Left lung (tissue), 10 donors: ENCODE measurements around the gene DHCR24. TPM values are rescaled to one million over a fixed set of nuclear protein-coding genes. Genes with fewer than 3 reads are reported as not detected.

ENCODE experiments used
- ATAC-seq: fragments of 200-7000 bp; cut with Tn5 transposase; one replicate; pipeline ENCODE4 v1.9.1; 2020; ENCODE audit warnings: moderate library complexity
- DNase-seq, 4 donors: peaks; one replicate each; pipeline ENCODE4 v3.0.0-alpha.2; 2013 to 2020
- H3K27ac ChIP-seq, 2 donors: fragments of 200-600 bp; sonication (generic) in 1 of 2; one replicate each; pipeline versions ENCODE4 v1.5.0 to v1.8.0; 2020 to 2021
- H3K27me3 ChIP-seq, 2 donors: fragments of 200-600 bp; sonication (generic) in 1 of 2; one replicate each; pipeline versions ENCODE4 v1.5.0 to v1.8.0; 2020 to 2021
- H3K36me3 ChIP-seq, 2 donors: fragments of 200-600 bp; sonication (generic) in 1 of 2; one replicate each; pipeline versions ENCODE4 v1.5.0 to v1.8.0; 2020 to 2021
- H3K4me1 ChIP-seq, 2 donors: fragments of 200-600 bp; one replicate each; pipeline ENCODE4 v1.8.0; 2021
- H3K4me3 ChIP-seq, 2 donors: fragments of 200-600 bp; sonication (generic) in 1 of 2; one replicate each; pipeline versions ENCODE4 v1.5.0 to v1.8.0; 2020 to 2021; ENCODE audit warnings: mild to moderate bottlenecking in 1 of 2
- H3K9me3 ChIP-seq, 2 donors: fragments of 200-600 bp; sonication (generic) in 1 of 2; one replicate each; pipeline versions ENCODE4 v1.5.0 to v1.8.0; 2020 to 2021
- CTCF ChIP-seq, 2 donors: fragments of 200-600 bp; sonication (generic) in 1 of 2; IDR thresholded peaks; one replicate each; pipeline versions ENCODE4 v1.5.0 to v1.8.0; 2021; ENCODE audit warnings: antibody characterized with exemption in 2 of 2
- intact Hi-C, 2 donors: fragments of 100-400 bp; cut with DNase I; formaldehyde crosslinking; loops; one replicate each; pipeline versions ENCODE4 v1.11.2 to v1.14.2; 2022
- polyA plus RNA-seq, 6 donors: library from polyadenylated mRNA; unstranded; fragments of 120-200 nt; gene quantifications; one replicate each; pipeline ENCODE4 v1.2.1, GENCODE V29; 2013; ENCODE audit not compliant: insufficient read length in 6 of 6
- total RNA-seq, 2 donors: library from RNA; stranded (reverse); fragmentation: NEBNext Ultra II Directional; extraction: Animal tissue kit (Norgen Biotek cat#: 25700); gene quantifications; one replicate each; pipeline ENCODE4 v1.2.1, GENCODE V29; 2021
- donor health status: DM: no; HTN: yes; CAD: no.
- donor health status: DM: no; HTN: no; CAD: no.

The DHCR24 gene
- total and polyA plus RNA-seq, 8 donors: 30.1 to 741 (median 51.2) TPM

- Histone ChIP-seq H3K27me3 (no peaks in the 10 kb centered on the region), H3K4me3 (no peak overlapping the region), H3K36me3 (no peaks in the 10 kb centered on the region), H3K27ac (no peak overlapping the region), H3K9me3 (no peaks in the 10 kb centered on the region), H3K4me1 (no peaks in the 10 kb centered on the region)
- intact Hi-C loops: loop anchor here in 1 of 2 donors (10.0 kb wide), 1 partner anchor 135 kb away; no protein-coding TSS in a partner anchor
- ATAC-seq: no peak
- peak in 1 of 4 donors; percentile 15 for DNase-seq
- no peak for TF ChIP-seq CTCF (IDR thresholded peaks at IDR 0.05)
Measured at GRCh38 chr1:54809496-54810074, 77.4 kb downstream of the DHCR24 start.

GRCh38 chr1:54808443-54809207, 78.4 kb downstream of the DHCR24 start:
- TF ChIP-seq CTCF (IDR thresholded peaks at IDR 0.05): no peak
- ATAC-seq: no peak
- no peak overlapping the region for H3K27ac ChIP-seq
- H3K36me3 ChIP-seq: no peaks in the 10 kb centered on the region
- no peaks in the 10 kb centered on the region for H3K4me1 ChIP-seq
- intact Hi-C loops: no loop called here
- H3K27me3 ChIP-seq: no peaks in the 10 kb centered on the region
- H3K4me3 ChIP-seq: no peak overlapping the region
- DNase-seq: peak in 1 of 4 donors; percentile 23
- no peaks in the 10 kb centered on the region for H3K9me3 ChIP-seq

- H3K36me3 ChIP-seq: no peaks in the 10 kb centered on the region
- H3K27me3 ChIP-seq: peaks cover 0 to 2% of the 10 kb centered on the region in 2 donors
- H3K4me3 ChIP-seq: no peak overlapping the region
- TF ChIP-seq CTCF (IDR thresholded peaks at IDR 0.05): no peak
- no peaks in the 10 kb centered on the region for H3K9me3 ChIP-seq
- ATAC-seq (no peak), DNase-seq (peak in 1 of 4 donors; percentile 14)
- no peaks in the 10 kb centered on the region for H3K4me1 ChIP-seq
- intact Hi-C loops: no loop called here
- no peak overlapping the region for H3K27ac ChIP-seq
Measured at GRCh38 chr1:54807756-54808155, 79.2 kb downstream of the DHCR24 start.

GRCh38 chr1:54806931-54807611, 79.9 kb downstream of the DHCR24 start:
- no peak overlapping the region for H3K27ac ChIP-seq
- ATAC-seq: peak; percentile 33
- peak in 1 of 4 donors; percentile 33 for DNase-seq
- H3K9me3 ChIP-seq: no peaks in the 10 kb centered on the region
- H3K36me3 ChIP-seq: no peaks in the 10 kb centered on the region
- intact Hi-C loops: no loop called here
- TF ChIP-seq CTCF (IDR thresholded peaks at IDR 0.05): no peak
- H3K4me1 ChIP-seq: no peaks in the 10 kb centered on the region
- no peak overlapping the region for H3K4me3 ChIP-seq
- peaks cover 0 to 9% of the 10 kb centered on the region in 2 donors for H3K27me3 ChIP-seq

GRCh38 chr1:54805981-54806381, 81.0 kb downstream of the DHCR24 start:
- H3K4me3 ChIP-seq: no peak overlapping the region
- no peak for TF ChIP-seq CTCF (IDR thresholded peaks at IDR 0.05)
- H3K27ac ChIP-seq: no peak overlapping the region
- H3K9me3 ChIP-seq: no peaks in the 10 kb centered on the region
- ATAC-seq: no peak
- H3K27me3 ChIP-seq: peaks cover 7 to 20% of the 10 kb centered on the region in 2 donors
- intact Hi-C loops: no loop called here
- peaks cover 0 to 10% of the 10 kb centered on the region in 2 donors for H3K4me1 ChIP-seq
- H3K36me3 ChIP-seq: no peaks in the 10 kb centered on the region
- peak in 2 of 4 donors; percentile 27 to 79 for DNase-seq
